H9 (cell line): ENCODE results near the gene NRG3. TPM values are rescaled to one million over a fixed set of nuclear protein-coding genes. Genes with fewer than 3 reads are reported as not detected.

Source experiments
- DNase-seq: peaks from one replicate; pipeline ENCODE4 v3.0.0-alpha.2; 2017
- H2AFZ ChIP-seq: one replicate; pipeline ENCODE4 v1.6.1; 2013; ENCODE audit warnings: mild to moderate bottlenecking, low read length, control low read depth, moderate library complexity
- H2AK5ac ChIP-seq: 2 replicates; pipeline ENCODE4 v1.6.1; 2013; ENCODE audit warnings: low read length, control low read depth, mixed read lengths; ENCODE audit not compliant: insufficient read length
- H2BK120ac ChIP-seq: one replicate; pipeline ENCODE4 v1.6.1; 2013; ENCODE audit warnings: low read depth, mild to moderate bottlenecking, low read length, control low read depth, inconsistent platforms; ENCODE audit not compliant: poor library complexity, severe bottlenecking
- H2BK12ac ChIP-seq: 2 replicates; pipeline ENCODE4 v1.6.1; 2013; ENCODE audit warnings: low read length, control low read depth, mixed read lengths, low read depth; ENCODE audit not compliant: insufficient read length
- H2BK15ac ChIP-seq: 2 replicates; pipeline ENCODE4 v1.6.1; 2013; ENCODE audit warnings: low read depth, low read length, control low read depth
- H2BK20ac ChIP-seq: one replicate; pipeline ENCODE4 v1.6.1; 2013; ENCODE audit warnings: low read depth, mild to moderate bottlenecking, low read length, control low read depth, inconsistent platforms; ENCODE audit not compliant: poor library complexity, severe bottlenecking
- H2BK5ac ChIP-seq: 2 replicates; pipeline ENCODE4 v1.6.1; 2013; ENCODE audit warnings: low read length, control low read depth, mixed read lengths; ENCODE audit not compliant: insufficient read length
- H3K14ac ChIP-seq: 2 replicates; pipeline ENCODE4 v1.6.1; 2013; ENCODE audit warnings: low read length, control low read depth; ENCODE audit not compliant: insufficient read depth
- H3K18ac ChIP-seq: 2 replicates; pipeline ENCODE4 v1.6.1; 2013; ENCODE audit warnings: low read depth, mild to moderate bottlenecking, mixed read lengths, low read length, control low read depth; ENCODE audit not compliant: insufficient read length
- H3K23ac ChIP-seq: 2 replicates; pipeline ENCODE4 v1.6.1; 2013; ENCODE audit warnings: low read length, control low read depth, mixed read lengths, low read depth; ENCODE audit not compliant: insufficient read length
- H3K23me2 ChIP-seq: 2 replicates; pipeline ENCODE4 v1.6.1; 2013; ENCODE audit warnings: low read depth, mild to moderate bottlenecking, mixed read lengths, low read length, control low read depth; ENCODE audit not compliant: insufficient read length, poor library complexity, severe bottlenecking
- H3K27ac ChIP-seq: 2 replicates; pipeline ENCODE4 v1.5.1; 2013; ENCODE audit warnings: low read length, control low read depth, mixed read lengths, low read depth; ENCODE audit not compliant: insufficient read length
- H3K27me3 ChIP-seq: 2 replicates; pipeline ENCODE4 v1.6.1; 2013; ENCODE audit warnings: low read length, control low read depth, inconsistent platforms; ENCODE audit not compliant: insufficient read depth
- H3K4ac ChIP-seq: 2 replicates; pipeline ENCODE4 v1.6.1; 2013; ENCODE audit warnings: low read depth, mild to moderate bottlenecking, control low read depth, inconsistent platforms, low read length, moderate library complexity
- H3K4me1 ChIP-seq: 2 replicates; pipeline ENCODE4 v1.6.1; 2013; ENCODE audit warnings: low read length, control low read depth, inconsistent platforms; ENCODE audit not compliant: insufficient read depth
- H3K4me2 ChIP-seq: 2 replicates; pipeline ENCODE4 v1.6.1; 2013; ENCODE audit warnings: low read length, control low read depth, mixed read lengths; ENCODE audit not compliant: insufficient read length, insufficient read depth
- H3K56ac ChIP-seq: 2 replicates; pipeline ENCODE4 v1.6.1; 2013; ENCODE audit warnings: low read depth, mild to moderate bottlenecking, mixed read lengths, low read length, control low read depth; ENCODE audit not compliant: insufficient read length
- H3K79me1 ChIP-seq: 2 replicates; pipeline ENCODE4 v1.6.1; 2013; ENCODE audit warnings: low read depth, mild to moderate bottlenecking, moderate library complexity, low read length, control low read depth, inconsistent platforms; ENCODE audit not compliant: insufficient read depth, poor library complexity, severe bottlenecking
- H3K79me2 ChIP-seq: 2 replicates; pipeline ENCODE4 v1.6.1; 2013; ENCODE audit warnings: low read length, control low read depth, inconsistent platforms; ENCODE audit not compliant: insufficient read depth
- H3K9ac ChIP-seq: 2 replicates; pipeline ENCODE4 v1.6.1; 2013; ENCODE audit warnings: low read length, control low read depth, mixed read lengths; ENCODE audit not compliant: insufficient read length; ENCODE audit errors: extremely low read depth
- H3K9me3 ChIP-seq: one replicate; pipeline ENCODE4 v1.6.1; 2013; ENCODE audit warnings: low read depth, low read length, inconsistent platforms; ENCODE audit not compliant: control insufficient read depth
- H3T11ph ChIP-seq: one replicate; pipeline ENCODE4 v1.6.1; 2013; ENCODE audit warnings: mild to moderate bottlenecking, low read length, control low read depth, inconsistent platforms
- H4K20me1 ChIP-seq: one replicate; pipeline ENCODE4 v1.6.1; 2013; ENCODE audit not compliant: control insufficient read depth, insufficient read length, insufficient read depth
- H4K5ac ChIP-seq: 2 replicates; pipeline ENCODE4 v1.6.1; 2013; ENCODE audit warnings: low read depth, mild to moderate bottlenecking, mixed read lengths, low read length, control low read depth; ENCODE audit not compliant: insufficient read length
- H4K8ac ChIP-seq: replicated peaks from 2 replicates; pipeline ENCODE4 v1.6.1; 2013; ENCODE audit warnings: low read length, control low read depth, mixed read lengths, low read depth; ENCODE audit not compliant: insufficient read length
- H4K91ac ChIP-seq: 2 replicates; pipeline ENCODE4 v1.6.1; 2013; ENCODE audit warnings: low read depth, mild to moderate bottlenecking, moderate library complexity, mixed read lengths, low read length, control low read depth; ENCODE audit not compliant: insufficient read length
- H3K27ac Mint-ChIP-seq, 3 experiments: 2 replicates in 2 of 3; 3 replicates in 1 of 3; pipeline ENCODE4 v1.8.0; 2020 to 2021; ENCODE audit warnings: mixed read lengths in 3 of 3, mild to moderate bottlenecking in 1 of 3, moderate library complexity in 1 of 3
- H3K27me3 Mint-ChIP-seq: 2 replicates; pipeline ENCODE4 v1.8.0; 2021; ENCODE audit warnings: low read depth, mild to moderate bottlenecking, moderate library complexity, mixed read lengths
- H3K36me3 Mint-ChIP-seq, 3 experiments: 2 replicates in 2 of 3; 3 replicates in 1 of 3; pipeline ENCODE4 v1.8.0; 2020 to 2021; ENCODE audit warnings: low read depth in 3 of 3, mixed read lengths in 3 of 3; ENCODE audit not compliant: insufficient read depth in 1 of 3
- H3K4me1 Mint-ChIP-seq, 2 experiments: 2 replicates each; pipeline ENCODE4 v1.8.0; 2020; ENCODE audit warnings: mixed read lengths in 2 of 2
- H3K4me3 Mint-ChIP-seq, 2 experiments: 2 replicates in 1 of 2; 3 replicates in 1 of 2; pipeline ENCODE4 v1.8.0; 2020 to 2021; ENCODE audit warnings: mild to moderate bottlenecking in 2 of 2, mixed read lengths in 2 of 2, moderate library complexity in 1 of 2
- H3K9me3 Mint-ChIP-seq, 2 experiments: 2 replicates in 1 of 2; 3 replicates in 1 of 2; pipeline ENCODE4 v1.8.0; 2020; ENCODE audit warnings: mild to moderate bottlenecking in 2 of 2, mixed read lengths in 2 of 2, moderate library complexity in 1 of 2
- WGBS: extraction: QIAGEN DNeasy Blood & Tissue Kit; methylation state at CpG from one replicate; pipeline ENCODE4 v1.1.7; 2013; ENCODE audit warnings: missing lambda C conversion rate, low lambda C conversion rate, mixed read lengths; ENCODE audit not compliant: insufficient read length; ENCODE audit errors: extremely low coverage; 5-methylcytosine and 5-hydroxymethylcytosine counted together
- total RNA-seq: library from RNA; stranded (reverse); gene quantifications from 2 replicates; pipeline ENCODE4 v1.2.1, GENCODE V29; 2021
- TF ChIP-seq, protein P1 (sequence below): fragments of 200-600 bp; sonication (generic); conservative IDR thresholded peaks from 3 replicates; pipeline ENCODE4 v1.8.0; 2021; ENCODE audit warnings: antibody characterized with exemption, mild to moderate bottlenecking

NRG3 gene
- total RNA-seq, 1 experiment from 2014 or later = 1.6 TPM

- Histone ChIP-seq H4K20me1 (no peaks in the 10 kb centered on the region), H2BK20ac (no peak overlapping the region), H3K27ac (no peak overlapping the region), H3K4me1 (no peaks in the 10 kb centered on the region), H3K4ac (no peak overlapping the region), H3K18ac (no peak overlapping the region), H2BK5ac (no peak overlapping the region), H3K4me2 (no peak overlapping the region), H3K23me2 (no peaks in the 10 kb centered on the region), H3K27me3 (no peaks in the 10 kb centered on the region), H3K9ac (no peak overlapping the region), H3K56ac (no peak overlapping the region), H3K14ac (no peak overlapping the region), H2BK12ac (no peak overlapping the region), H2BK15ac (no peak overlapping the region), H4K91ac (no peak overlapping the region), H4K5ac (no peak overlapping the region), H2AFZ (no peak overlapping the region), H3K79me2 (no peaks in the 10 kb centered on the region), H4K8ac (no peak overlapping the region), H3K79me1 (no peaks in the 10 kb centered on the region), H3K9me3 (no peaks in the 10 kb centered on the region), H2BK120ac (no peak overlapping the region), H3K23ac (no peak overlapping the region), H3T11ph (no peak overlapping the region), H2AK5ac (no peak overlapping the region)
- H3K27me3 Mint-ChIP-seq = no peaks in the 10 kb centered on the region
- H3K4me1 Mint-ChIP-seq = no peaks in the 10 kb centered on the region
- DNase-seq = no peak
- no peak overlapping the region for H3K4me3 Mint-ChIP-seq
- H3K9me3 Mint-ChIP-seq = no peaks in the 10 kb centered on the region
- TF ChIP-seq, protein P1, sequence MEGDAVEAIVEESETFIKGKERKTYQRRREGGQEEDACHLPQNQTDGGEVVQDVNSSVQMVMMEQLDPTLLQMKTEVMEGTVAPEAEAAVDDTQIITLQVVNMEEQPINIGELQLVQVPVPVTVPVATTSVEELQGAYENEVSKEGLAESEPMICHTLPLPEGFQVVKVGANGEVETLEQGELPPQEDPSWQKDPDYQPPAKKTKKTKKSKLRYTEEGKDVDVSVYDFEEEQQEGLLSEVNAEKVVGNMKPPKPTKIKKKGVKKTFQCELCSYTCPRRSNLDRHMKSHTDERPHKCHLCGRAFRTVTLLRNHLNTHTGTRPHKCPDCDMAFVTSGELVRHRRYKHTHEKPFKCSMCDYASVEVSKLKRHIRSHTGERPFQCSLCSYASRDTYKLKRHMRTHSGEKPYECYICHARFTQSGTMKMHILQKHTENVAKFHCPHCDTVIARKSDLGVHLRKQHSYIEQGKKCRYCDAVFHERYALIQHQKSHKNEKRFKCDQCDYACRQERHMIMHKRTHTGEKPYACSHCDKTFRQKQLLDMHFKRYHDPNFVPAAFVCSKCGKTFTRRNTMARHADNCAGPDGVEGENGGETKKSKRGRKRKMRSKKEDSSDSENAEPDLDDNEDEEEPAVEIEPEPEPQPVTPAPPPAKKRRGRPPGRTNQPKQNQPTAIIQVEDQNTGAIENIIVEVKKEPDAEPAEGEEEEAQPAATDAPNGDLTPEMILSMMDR = no peak
- H3K36me3 Mint-ChIP-seq = no peaks in the 10 kb centered on the region
- no peak overlapping the region for H3K27ac Mint-ChIP-seq
- no CpG with 5 or more reads among the region's 1 CpG for WGBS
Measured at GRCh38 chr10:82452676-82453075, 577.7 kb downstream of the NRG3 start.
